Inflammatory macrophage (primary cell): Measurements from ENCODE around the gene RPS26.

Experiments
- DNase-seq, 2 donors: peaks; one replicate each; pipeline ENCODE4 v3.0.0-alpha.2; 2020 to 2022

The RPS26 gene

DNA sequence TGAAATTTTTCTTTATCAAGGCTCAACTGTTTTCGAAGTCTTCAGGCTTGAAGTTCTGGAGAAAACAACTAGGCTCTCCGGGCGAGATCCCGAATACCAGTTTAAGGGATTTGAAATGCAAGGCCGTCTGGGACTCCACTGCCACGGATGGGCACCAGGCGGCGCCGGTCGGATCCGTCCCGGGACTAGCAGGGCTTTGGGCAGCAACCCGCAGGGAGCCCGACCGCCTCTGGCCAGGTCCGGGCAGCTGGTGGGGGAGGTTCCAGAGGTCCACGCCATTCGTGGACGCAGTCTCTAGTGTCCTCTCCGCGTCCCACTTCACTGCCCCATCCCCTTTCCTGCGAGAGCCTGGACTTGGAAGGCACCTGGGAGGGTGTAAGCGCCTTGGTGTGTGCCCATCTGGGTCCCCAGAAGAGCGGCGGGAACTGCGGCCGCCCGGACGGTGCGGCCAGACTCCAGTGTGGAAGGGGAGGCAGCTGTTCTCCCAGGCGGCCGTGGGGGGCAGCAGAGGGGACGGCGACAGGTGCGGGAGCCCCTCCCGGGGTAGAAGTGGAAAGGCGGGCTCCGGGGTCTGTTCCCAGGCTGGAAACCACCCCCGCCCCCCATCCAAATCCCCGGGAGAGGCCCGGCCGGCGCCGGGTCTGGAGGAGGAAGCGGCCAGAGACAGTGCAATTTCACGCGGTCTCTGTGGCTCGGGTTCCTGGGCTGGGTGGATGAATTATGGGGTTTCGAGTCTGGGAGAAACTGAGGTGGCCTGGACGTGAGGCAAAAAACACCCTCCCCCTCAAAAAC lies 37.4 kb downstream of the RPS26 start:
- peak; percentile 79 to 81 for DNase-seq

DNA sequence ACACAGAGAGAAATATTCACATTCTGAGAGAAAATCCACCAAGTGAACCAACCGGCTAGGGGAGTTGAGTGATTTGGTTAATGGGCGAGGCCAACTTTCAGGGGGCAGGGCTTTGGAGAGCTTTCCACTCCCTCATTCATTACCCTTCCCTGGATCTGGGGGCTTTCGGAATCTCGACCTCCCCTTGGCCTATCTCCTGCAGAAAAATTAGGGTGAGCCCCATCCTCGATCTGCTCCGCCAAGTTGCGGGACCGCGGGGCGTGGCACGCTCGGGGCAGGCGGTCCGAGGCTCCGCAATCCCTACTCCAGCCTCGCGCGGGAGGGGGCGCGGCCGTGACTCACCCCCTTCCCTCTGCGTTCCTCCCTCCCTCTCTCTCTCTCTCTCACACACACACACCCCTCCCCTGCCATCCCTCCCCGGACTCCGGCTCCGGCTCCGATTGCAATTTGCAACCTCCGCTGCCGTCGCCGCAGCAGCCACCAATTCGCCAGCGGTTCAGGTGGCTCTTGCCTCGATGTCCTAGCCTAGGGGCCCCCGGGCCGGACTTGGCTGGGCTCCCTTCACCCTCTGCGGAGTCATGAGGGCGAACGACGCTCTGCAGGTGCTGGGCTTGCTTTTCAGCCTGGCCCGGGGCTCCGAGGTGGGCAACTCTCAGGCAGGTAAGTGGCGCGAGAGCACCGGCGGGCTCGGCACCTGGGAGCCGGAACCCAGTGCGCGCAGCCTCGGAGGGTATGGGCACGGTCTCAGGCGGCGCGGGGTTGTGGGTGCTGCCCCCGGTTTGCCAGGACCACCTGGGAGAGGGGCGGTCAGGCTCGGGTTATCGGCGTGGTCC lies 38.2 kb downstream of the RPS26 start, which contains the start of gene ERBB3:
TSS of gene ERBB3 (plus strand) at position 443 of the 833 bp plus-strand sequence. CDS start at position 579, 136 bp downstream.
- peak; percentile 49 to 53 for DNase-seq

DNA sequence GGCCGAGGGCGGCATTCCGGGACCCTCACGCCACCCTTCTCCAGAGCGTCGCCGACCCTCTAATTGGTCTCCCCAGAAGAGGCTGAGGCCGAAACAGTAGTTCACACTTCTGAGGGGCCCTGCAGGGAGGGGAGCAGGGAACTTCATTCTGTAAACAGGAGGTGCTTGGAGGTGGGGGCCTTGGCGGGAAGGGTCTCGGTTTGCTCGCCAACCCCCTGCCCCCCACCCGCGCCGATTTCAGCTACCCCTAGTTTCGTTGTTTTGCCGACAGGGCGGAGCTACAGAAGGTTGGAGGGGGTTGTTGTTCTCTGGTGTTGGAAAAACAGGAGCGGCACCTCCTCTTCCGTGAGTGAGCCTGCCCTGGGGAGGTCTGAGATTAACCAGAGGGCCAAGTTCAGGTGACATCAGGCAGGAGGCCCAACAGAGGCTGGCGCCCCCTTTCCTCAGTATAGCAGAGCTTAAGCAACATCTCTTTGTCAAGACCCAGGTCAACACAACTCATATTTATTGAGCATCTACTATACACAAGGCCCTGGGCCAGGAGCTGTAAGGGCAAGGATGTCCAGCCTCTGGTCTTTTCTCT lies 38.9 kb downstream of the RPS26 start:
- DNase-seq, result no peak

DNA sequence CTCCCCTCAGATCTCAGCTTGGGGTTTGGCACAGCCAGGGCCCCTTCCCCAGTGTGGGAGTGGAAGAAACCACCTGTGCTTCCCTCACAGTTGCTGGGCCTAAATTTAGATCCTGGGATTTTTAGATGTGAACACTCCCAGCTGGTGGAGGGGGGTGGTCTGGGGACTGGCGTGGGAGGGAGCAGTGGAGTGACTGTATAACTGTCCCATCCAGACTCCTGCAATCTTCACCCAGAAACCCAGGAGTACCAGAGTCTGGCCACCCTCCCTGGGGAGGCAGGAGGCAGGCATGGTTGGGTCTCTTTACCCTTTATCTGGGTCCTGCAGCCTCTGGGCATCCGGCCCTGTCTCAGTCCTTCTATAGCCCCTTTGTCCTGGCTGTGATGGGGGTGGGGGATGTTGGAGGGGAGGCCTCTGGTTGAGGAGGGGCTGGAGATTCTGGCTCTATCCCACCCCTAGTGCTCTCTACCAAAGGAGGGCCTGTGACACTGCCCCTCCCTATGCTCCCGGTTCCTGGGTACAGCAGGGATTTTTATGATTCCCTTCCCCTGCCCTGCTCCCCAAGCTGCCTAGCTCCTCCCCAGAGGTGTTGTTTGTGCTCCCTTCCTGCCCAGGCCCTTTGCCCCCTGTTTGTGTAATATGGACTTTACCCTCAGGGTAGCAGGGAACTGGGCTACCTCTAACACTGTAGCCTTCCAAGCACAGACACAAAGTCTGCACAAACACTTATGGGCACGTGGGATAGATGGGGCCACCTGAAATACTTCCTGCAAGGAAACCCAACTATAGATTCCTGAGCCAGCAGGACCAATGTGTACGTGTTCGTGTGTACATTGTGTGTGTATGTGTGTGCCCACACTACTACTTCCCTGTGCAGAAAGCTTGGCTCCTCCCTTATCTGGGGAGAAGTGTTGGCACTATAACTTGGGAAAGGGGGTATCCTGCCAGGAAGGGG lies 40.0 kb downstream of the RPS26 start:
- peak in 1 of 2 donors; percentile 3 for DNase-seq

DNA sequence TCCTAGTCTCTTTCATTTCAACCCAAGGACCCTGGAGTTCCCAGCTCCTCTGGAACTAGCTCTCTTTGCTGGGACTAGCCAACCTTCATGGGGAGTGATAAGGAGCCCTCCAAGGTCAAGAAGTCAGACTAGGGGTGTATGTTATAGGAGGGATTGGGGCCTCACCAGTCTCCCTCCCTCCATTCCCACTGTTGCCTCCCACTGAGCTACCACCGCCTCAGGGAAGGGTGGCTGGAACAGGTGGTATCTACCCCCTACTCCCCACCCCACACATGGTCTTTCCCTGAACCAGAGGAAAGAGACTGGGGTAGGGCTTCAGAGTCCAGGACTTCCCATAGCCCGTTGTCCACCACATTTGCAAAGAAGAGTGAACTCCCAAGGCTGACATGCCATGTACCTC lies 40.7 kb downstream of the RPS26 start:
- DNase-seq, result no peak

DNA sequence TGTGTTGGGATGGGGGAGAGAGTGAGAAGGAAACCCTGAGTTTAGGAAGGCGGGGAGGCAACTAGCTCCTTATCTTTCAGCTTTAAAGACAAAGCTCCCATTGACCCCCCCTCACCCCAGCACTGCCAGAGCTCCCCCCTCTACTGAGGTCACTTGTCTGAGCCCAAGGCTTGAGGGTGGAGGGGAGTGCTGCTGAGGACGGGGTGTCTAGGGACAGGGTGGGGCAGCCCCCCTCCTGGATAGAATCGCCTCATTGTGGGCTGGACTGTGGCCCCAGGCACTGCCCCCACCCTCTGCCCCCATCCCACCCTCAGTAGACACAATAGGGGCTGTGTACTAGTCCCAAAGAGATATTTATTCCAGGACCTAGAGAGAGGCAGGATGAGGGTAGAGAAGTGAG lies 41.2 kb downstream of the RPS26 start:
- DNase-seq, result no peak

DNA sequence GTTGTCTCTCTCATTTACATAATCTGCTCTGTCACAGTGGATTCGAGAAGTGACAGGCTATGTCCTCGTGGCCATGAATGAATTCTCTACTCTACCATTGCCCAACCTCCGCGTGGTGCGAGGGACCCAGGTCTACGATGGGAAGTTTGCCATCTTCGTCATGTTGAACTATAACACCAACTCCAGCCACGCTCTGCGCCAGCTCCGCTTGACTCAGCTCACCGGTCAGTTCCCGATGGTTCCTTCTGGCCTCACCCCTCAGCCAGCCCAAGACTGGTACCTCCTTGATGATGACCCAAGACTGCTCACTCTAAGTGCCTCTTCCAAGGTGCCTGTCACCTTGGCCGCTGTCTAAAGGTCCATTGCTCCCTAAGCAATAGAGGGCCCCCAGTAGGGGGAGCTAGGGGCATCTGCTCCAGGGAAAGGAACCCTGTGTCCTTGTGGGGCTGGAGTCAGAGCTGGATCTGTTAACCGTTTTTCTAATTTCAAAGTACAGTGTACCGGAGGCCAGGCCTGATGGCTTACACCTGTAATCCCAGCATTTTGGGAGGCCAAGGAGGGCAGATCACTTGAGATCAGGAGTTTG lies 43.3 kb downstream of the RPS26 start:
- peak; percentile 18 to 52 for DNase-seq

DNA sequence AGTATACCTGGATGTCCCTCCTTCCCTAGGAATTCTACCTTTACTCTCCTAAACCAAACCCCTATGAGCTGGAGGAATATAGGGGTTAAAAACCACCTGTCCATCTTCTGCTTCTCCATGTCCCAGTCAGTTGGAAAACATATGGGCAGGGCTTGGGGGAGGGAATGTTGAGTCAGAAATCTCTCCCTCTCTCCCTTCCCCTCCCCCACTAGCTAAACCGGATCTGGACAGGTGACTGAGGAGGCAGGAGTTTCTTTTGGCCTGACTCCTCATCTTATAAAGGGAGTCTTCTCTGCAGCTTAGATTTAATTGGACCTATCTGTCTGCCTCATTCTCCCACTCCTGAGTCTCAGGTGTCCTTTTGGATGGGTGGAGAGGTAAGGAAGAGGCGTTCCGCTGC lies 44.4 kb downstream of the RPS26 start:
- DNase-seq, result no peak

DNA sequence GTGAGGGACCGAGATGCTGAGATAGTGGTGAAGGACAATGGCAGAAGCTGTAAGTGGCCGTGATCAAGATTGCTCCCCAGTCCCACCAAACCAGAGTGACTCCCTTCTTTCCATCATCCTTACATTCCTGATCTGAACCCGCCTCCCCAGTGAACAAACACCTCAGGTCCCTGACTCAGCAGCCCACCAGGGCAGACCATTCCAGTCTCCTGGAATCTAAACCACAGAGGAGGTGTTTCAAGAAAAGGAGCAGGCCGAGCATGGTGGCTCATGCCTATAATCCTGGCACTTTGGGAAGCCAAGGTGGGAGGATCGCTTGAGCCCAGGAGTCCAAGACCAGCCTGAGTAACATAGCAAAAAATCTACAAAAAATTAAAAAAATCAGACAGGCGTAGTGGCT lies 44.9 kb downstream of the RPS26 start:
- DNase-seq, result no peak

DNA sequence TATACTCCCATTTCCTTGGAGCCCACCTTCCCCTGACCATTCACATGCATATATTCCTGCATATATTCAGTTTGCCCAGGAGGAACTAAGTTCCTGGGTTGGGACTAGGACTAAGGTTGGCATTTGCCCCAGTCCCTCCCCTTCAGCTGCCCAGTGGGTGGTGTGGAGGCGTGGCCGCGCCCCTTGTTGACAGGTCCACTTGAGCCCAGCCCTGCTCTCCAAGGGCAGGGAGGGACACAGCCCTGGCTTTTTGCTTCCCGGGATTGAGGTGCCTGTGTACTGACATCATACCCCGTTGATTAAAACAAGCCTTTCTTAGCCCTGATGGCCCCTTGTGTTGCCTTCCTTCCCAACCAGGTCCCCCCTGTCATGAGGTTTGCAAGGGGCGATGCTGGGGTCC lies 45.5 kb downstream of the RPS26 start:
- peak; percentile 42 to 66 for DNase-seq
